Transverse colon (tissue), 4 donors: ENCODE results near the gene SLC25A51.

Experiments
- EP300 ChIP-seq: sonication (generic); formaldehyde crosslinking; IDR thresholded peaks from one replicate; pipeline ENCODE4 v1.6.1; 2017; ENCODE audit warnings: antibody characterized with exemption, low read depth
- POLR2A ChIP-seq: fragments of 450-650 bp; IDR thresholded peaks from one replicate; pipeline ENCODE4 v1.6.1; 2016; ENCODE audit warnings: antibody characterized with exemption, mild to moderate bottlenecking, moderate library complexity
- POLR2AphosphoS5 ChIP-seq, 3 donors: sonication (generic); formaldehyde crosslinking; IDR thresholded peaks; one replicate each; pipeline ENCODE4 v1.6.1; 2016; ENCODE audit warnings: antibody characterized with exemption in 3 of 3
- TF ChIP-seq, protein P1 (sequence below), 5 experiments: fragments of 200-600 bp in 3 of 5; fragments of 450-650 bp in 2 of 5; sonication (generic) in 3 of 5; IDR thresholded peaks; 1 replicate in 2 of 5; 2 replicates in 3 of 5; pipeline ENCODE4 v1.5.1; 2016 to 2017; ENCODE audit warnings: antibody characterized with exemption in 5 of 5, inconsistent platforms in 3 of 5, mild to moderate bottlenecking in 2 of 5, moderate library complexity in 1 of 5

DNA sequence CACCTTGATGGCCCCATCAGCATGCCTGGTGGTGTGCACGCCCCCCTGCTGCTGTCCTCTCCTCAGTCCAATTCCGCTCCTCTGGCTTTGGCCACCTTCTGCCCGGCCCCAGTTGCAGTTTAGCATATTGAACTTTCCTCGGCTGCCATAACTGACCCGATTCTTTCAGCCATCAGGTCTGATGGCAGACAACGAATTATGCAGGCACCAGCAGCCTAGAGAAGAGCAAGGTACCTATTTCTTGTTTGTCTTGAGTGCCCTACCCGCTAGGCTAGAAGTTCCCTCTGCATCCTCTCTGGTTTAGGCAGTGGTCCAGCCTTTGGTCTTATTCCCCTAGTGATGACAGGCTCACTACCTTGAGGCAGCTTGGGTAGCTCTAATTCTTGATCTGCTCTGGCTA, 43.0 kb upstream of the SLC25A51 start:
- TF ChIP-seq POLR2A = no peak
- TF ChIP-seq, protein P1, sequence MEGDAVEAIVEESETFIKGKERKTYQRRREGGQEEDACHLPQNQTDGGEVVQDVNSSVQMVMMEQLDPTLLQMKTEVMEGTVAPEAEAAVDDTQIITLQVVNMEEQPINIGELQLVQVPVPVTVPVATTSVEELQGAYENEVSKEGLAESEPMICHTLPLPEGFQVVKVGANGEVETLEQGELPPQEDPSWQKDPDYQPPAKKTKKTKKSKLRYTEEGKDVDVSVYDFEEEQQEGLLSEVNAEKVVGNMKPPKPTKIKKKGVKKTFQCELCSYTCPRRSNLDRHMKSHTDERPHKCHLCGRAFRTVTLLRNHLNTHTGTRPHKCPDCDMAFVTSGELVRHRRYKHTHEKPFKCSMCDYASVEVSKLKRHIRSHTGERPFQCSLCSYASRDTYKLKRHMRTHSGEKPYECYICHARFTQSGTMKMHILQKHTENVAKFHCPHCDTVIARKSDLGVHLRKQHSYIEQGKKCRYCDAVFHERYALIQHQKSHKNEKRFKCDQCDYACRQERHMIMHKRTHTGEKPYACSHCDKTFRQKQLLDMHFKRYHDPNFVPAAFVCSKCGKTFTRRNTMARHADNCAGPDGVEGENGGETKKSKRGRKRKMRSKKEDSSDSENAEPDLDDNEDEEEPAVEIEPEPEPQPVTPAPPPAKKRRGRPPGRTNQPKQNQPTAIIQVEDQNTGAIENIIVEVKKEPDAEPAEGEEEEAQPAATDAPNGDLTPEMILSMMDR (IDR thresholded peaks at IDR 0.05) = no peak
- TF ChIP-seq POLR2AphosphoS5 (IDR thresholded peaks at IDR 0.05) = no peak
- no peak for TF ChIP-seq EP300
